ENCODE measurements around the gene NISCH.
"Not testable (repeated sequence)": the region's sequence is repeated elsewhere in the genome, so short reads cannot be mapped to it uniquely, and the experiment has no call there.

Gene NISCH

DNA sequence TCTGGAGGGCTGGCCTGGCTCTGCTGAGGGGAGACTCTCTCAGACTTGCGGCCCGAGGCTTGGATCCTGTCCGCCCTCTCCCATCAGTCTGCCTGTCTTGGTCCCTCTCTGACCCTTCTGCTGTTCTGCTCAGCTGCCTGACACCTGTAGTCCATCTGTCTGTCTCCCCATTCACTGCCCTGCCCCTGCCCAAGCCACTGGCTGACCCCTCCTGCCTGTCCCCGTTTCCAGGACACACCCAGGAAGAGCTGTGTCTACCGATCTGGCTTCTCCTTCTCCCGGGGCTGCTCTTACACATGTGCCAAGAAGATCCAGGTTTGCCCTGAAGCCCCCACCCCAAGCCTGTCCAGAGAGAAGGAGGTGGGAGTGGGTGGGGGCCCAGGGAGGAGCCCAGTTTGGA is 59.8 kb downstream of the NISCH start:
- DNase-seq (ENCODE audit: low read depth) = no peak

DNA sequence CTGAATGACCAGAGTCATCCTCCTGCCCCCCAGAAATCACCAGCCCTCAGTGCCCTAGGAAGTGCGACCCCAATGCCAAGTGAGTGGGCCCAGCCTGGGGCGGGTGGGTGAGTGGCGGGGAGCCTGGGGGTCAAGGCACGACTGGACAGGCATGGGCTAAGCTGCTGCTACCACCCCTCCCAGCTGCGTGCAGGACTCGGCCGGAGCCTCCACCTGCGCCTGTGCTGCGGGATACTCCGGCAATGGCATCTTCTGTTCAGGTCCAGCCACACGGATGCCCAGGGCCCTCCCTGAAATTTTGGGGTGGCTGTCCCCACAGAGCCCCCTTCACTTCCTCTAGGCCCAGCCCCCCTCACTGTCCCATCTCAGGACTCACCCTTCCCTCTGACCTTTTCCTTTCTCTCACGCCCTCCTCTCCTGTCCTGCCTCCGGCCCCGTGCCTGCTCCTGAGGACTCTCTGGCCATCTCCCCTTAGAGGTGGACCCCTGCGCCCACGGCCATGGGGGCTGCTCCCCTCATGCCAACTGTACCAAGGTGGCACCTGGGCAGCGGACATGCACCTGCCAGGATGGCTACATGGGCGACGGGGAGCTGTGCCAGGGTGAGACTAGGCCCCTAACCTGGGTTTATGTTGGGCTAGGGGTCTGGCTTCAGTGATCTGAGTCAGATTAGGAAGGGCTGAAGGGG is 61.2 kb downstream of the NISCH start:
- no peak for DNase-seq (ENCODE audit: low read depth)

DNA sequence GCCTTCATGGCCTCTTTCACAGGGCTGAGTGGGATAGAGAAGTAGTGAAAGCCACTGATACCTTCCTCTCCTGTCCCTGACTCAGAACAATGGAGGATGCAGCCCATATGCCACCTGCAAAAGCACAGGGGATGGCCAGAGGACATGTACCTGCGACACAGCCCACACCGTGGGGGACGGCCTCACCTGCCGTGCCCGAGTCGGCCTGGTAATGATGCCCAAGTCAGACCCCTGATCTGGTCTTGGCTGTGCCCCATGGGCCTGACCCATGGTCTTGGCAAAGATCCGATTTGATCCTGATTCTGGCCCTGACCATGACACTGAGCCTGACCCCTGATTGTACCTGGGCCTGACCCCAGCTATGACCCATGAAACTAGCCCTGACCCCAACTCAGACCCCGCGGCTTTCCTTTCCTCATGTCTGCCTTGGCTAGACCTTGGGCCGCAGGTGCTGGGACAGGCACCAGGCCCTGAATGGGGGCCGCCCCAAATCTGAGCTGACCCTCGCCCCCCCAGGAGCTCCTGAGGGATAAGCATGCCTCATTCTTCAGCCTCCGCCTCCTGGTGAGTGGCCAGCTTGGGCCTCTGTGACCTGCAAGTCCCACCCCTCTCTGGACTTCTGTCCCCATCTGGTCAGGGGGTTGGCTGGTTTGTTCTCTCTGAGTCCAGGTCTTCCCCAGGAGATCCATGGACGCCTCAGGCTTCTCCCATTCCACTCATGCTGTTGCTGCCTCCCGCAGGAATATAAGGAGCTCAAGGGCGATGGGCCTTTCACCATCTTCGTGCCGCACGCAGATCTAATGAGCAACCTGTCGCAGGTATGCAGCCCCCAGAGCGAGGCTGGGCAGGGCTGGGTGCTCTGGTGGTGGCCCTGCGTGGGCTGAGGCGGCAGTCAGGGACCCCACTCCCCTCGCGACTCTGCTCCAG is 62.7 kb downstream of the NISCH start:
- DNase-seq (ENCODE audit: low read depth) = no peak

DNA sequence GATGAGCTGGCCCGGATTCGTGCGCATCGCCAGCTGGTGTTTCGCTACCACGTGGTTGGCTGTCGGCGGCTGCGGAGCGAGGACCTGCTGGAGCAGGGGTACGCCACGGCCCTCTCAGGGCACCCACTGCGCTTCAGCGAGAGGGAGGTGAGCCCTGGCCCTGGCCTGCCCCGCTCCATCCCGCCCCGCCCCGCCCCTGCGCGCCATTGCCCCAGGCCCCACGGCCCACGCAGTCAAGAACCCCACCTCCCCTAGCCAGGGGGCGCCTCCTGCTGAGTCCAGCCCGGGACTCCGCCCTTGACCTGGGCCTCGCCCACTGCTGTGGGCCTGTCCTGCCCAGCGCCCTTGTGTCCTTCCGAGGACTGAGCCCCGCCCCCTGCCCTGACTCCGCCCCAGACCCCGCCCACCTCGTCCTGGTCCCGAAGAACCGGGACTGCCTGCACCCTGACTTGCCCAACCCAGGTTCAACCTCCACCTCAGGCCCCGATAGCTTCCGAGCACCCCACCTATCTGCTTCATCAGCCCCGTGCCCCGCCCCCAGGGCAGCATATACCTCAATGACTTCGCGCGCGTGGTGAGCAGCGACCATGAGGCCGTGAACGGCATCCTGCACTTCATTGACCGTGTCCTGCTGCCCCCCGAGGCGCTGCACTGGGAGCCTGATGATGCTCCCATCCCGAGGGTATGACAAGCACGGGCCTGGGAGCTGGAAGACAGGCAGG is 63.5 kb downstream of the NISCH start:
- no peak for DNase-seq (ENCODE audit: low read depth)

DNA sequence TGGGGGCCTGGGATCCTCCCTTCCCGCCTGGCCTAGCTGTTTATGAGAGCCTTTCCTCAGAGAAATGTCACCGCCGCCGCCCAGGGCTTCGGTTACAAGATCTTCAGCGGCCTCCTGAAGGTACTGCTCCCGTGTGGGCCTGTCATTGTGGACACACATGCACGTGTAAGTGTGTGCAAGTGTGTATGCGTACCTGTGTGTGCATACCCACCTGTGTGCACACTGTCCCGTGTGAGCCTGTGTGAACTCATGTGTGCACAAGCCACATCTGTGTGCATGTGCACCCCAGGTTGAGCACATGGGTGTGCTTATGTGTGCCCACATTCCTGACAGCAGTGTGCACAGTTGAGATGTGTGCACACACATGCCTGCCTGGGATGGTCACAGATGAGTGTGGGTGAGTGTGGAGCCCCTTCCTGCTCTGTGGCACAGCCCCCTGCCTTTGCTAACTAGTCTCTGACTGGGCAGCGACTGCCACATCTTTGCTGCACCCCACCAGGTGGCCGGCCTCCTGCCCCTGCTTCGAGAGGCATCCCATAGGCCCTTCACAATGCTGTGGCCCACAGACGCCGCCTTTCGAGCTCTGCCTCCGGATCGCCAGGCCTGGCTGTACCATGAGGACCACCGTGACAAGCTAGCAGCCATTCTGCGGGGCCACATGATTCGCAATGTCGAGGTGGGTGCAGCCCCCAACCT is 64.2 kb downstream of the NISCH start:
- no peak for DNase-seq (ENCODE audit: low read depth)

DNA sequence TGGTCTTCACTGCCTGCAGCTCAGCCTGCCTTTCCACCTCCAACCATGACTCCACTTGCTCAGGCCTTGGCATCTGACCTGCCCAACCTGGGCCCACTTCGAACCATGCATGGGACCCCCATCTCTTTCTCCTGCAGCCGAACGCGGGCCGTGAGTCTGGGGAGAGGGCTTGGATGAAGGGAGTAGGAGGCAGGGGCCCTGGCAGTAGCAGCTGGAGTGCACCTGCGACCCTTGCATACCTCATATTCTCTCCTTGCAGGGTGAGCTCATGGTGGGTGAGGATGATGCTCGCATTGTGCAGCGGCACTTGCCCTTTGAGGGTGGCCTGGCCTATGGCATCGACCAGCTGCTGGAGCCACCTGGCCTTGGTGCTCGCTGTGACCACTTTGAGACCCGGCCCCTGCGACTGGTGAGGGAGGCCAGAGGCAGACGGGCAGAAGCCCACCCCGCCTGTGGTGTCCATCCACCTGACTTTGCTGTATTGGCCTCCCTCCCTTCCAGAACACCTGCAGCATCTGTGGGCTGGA is 64.8 kb downstream of the NISCH start:
- no peak for DNase-seq (ENCODE audit: low read depth)

DNA sequence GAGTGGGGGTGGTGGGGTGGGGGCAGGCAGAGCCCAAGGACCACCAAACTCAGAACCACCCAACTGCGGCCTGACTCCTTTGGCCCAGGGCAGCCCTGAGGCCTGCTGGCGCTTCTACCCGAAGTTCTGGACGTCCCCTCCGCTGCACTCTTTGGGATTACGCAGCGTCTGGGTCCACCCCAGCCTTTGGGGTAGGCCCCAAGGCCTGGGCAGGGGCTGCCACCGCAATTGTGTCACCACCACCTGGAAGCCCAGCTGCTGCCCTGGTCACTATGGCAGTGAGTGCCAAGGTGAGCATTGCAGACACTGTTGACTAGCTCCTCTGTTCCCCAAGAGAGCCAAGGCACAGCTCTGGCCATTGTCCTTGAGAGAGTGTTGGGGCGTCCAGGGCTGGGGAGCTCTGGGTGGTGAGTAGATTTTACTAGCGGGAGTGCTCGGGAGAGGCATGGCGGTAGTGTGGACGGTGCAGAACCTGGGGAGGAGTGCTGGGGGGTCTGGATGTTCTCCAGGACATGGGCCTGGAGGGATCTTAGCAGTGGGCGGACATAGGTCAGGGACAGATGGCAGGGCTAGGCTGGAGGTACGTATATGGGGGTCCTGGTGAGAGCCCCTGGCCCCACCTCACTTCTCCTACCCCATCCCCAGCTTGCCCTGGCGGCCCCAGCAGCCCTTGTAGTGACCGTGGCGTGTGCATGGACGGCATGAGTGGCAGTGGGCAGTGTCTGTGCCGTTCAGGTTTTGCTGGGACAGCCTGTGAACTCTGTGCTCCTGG is 65.5 kb downstream of the NISCH start:
- no peak for DNase-seq (ENCODE audit: low read depth)

DNA sequence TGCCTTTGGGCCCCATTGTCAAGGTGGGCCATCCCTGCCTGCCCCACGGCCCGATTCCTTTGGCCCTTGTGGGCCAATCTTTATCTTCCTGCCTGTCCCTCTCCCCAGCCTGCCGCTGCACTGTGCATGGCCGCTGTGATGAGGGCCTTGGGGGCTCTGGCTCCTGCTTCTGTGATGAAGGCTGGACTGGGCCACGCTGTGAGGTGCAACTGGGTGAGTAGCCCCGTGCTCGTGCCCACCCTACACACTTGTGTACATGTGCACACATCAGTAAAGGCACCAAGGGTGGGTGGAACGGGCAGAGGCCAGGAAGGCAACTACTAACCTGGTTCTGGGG is 66.1 kb downstream of the NISCH start:
- no peak for DNase-seq (ENCODE audit: low read depth)

DNA sequence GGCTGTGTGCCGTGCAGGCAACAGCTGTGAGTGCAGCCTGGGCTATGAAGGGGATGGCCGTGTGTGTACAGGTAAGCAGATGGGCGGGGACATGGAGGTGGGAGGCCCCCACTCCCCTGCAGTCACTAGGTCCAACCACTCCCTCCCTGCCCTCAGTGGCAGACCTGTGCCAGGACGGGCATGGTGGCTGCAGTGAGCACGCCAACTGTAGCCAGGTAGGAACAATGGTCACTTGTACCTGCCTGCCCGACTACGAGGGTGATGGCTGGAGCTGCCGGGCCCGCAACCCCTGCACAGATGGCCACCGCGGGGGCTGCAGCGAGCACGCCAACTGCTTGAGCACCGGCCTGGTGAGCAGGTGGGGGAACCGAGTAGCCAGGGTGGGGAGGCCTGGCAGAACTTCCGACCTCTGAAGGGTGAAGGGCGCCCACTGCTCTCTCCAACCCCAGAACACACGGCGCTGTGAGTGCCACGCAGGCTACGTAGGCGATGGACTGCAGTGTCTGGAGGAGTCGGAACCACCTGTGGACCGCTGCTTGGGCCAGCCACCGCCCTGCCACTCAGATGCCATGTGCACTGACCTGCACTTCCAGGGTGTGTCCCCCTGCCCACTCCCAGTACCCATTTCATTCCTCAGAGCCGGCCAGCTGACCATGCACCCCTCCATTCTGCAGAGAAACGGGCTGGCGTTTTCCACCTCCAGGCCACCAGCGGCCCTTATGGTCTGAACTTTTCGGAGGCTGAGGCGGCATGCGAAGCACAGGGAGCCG is 66.7 kb downstream of the NISCH start:
- DNase-seq (ENCODE audit: low read depth) = no peak

DNA sequence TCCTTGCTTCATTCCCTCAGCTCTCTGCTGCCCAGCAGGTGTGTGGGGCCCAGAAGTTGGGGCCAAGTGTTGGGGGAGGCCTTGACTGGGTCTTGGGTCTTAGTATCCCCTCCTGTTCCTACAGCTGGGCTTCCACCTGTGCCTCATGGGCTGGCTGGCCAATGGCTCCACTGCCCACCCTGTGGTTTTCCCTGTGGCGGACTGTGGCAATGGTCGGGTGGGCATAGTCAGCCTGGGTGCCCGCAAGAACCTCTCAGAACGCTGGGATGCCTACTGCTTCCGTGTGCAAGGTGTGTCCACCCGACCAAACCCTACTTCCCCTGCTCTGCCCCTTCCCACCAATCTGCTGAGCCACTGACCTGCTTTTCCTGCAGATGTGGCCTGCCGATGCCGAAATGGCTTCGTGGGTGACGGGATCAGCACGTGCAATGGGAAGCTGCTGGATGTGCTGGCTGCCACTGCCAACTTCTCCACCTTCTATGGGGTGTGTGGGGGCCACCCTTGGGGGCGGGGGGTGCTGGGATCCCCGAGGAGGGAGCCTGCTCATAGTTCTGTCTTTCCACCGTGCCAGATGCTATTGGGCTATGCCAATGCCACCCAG is 67.3 kb downstream of the NISCH start:
- DNase-seq (ENCODE audit: low read depth) = no peak

DNA sequence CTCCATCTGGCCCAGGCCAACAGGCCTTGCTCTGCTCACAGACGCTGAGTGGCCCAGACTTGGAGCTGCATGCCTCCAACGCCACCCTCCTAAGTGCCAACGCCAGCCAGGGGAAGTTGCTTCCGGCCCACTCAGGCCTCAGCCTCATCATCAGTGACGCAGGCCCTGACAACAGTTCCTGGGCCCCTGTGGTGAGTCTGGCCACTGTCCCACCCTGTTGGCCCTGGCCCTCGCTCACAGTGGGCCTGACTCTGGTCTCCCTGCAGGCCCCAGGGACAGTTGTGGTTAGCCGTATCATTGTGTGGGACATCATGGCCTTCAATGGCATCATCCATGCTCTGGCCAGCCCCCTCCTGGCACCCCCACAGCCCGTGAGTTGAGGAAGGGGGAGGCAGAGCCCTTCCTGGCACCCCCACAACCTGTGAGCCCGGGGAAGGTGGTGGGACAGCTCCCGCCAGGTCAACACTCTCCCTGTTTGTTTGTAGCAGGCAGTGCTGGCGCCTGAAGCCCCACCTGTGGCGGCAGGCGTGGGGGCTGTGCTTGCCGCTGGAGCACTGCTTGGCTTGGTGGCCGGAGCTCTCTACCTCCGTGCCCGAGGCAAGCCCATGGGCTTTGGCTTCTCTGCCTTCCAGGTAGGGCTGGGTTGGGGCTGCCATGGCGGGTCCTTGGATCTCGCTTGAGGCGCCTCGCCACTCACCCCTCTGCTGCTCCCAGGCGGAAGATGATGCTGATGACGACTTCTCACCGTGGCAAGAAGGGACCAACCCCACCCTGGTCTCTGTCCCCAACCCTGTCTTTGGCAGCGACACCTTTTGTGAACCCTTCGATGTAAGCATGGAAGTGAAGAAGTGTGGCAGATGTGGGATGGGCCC is 68.2 kb downstream of the NISCH start:
- no peak for DNase-seq (ENCODE audit: low read depth)

DNA sequence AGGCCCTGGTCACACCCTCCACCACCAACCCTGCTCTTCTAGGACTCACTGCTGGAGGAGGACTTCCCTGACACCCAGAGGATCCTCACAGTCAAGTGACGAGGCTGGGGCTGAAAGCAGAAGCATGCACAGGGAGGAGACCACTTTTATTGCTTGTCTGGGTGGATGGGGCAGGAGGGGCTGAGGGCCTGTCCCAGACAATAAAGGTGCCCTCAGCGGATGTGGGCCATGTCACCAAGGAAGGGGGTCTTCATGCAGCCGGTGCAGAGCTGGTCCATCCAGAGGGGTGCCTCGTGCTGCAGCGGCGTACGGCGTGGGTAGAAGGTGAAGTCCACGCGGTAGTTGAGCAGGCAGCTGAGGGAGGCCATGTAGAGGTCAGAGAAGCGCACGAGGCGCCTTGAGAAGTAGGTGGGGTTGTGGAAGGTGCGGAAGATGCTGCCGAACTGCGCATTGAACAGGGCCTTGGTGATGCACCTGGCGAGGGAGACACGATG is 68.9 kb downstream of the NISCH start:
- no peak for DNase-seq (ENCODE audit: low read depth)

DNA sequence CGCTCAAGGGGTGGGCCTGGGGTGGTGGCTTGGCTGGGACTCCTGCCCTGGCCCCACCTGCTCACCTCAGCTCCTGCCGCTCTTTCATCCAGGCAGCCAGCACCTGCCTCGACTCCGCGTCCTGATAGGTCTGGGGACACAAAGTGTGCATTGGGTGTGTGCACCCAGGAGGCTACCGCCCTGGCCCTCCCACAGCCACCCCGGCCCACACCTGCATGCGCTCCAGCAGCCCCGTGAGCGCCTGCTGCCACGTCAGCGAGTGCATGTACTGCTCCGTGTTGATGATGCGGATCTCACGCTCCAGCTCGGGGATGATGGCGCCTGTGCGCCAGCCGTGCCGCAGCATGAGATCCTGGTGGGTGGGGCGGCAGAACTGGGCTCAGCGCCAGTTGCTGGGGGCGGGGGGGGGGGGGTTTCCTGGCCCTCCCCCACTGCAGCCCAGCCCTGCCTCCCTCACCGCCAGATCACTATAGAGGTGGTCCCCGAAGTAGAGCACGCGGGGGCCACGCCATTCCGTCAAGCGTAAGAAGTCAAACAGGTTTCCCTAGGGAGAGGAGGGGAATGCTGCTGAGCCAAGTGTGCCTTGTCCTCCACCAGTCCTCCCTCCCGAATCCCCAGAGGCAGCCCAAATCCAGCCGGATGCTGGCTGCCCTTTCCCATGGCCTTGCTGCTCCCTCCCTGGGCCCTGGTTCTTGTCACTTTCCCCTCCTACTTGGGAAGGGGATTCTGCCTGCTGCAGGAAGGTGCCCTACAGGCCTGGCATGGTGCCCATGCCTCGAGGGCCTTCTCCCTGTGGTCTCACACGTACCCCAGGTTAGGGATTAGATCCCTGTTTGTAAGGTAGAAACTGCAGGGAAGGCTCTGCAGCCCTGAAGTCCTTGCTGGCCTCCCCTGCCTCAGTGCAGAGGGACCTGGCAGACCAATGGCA is 69.6 kb downstream of the NISCH start:
- DNase-seq (ENCODE audit: low read depth) = no peak

DNA sequence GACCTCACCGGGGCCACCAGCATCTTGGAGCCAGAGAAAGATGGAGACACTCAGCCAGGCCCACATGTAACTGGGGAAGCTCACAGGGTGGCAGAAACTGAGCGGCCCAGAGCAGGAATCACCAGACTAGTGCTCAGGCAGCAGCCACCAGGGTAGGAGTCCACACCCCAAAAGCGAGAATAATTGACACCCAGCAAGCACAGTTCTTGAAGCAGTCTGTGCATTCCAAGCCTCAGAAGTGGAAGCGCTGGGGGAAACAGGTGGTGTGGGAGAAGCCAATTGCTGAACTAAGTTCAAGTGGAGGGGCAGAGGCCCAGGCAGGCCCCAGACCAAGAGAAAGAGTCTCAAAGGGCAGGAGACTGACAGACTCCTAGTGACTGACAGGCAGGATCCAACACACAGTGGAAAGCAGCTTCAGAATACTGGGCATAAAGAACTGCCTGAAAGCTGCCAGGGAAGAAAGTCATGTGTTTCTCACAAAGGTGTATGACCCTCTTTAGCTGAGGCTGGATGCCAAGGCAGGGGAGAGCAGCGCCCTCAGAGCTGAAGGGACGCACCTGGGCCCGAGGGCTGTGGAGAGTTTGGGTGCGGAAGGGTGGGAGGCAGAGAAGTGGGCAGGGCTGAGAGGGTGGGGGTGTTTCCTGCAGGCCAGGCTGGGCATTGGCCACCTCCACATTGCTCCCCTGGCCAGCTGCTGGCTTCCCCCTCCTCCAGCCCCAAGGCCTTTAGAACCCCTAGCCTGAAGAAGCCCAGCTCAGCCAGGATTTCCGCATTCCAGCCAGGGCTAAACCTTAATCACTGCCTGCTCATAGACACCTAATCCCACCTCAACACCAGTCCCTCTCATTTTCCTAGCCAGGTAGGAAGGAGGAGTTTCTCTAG is 70.5 kb downstream of the NISCH start:
- no peak for DNase-seq (ENCODE audit: low read depth)

DNA sequence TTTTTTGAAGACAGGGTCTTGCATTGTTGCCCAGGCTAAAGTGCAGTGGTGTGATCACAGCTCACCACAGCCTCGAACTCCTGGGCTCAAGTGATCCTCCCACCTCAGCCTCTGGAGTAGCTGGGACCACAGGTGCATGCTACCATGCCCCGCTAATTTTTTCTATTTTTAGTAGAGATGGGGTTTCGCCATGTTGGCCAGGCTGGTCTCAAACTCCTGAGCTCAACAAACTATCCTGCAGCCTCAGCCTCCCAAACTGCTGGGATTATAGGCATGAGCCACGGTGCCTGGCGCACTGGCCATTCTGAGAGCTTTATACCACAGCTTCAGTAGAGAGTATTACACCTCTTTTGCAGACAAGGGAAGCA is 71.3 kb downstream of the NISCH start:
- DNase-seq (ENCODE audit: low read depth) = not testable (repeated sequence)

DNA sequence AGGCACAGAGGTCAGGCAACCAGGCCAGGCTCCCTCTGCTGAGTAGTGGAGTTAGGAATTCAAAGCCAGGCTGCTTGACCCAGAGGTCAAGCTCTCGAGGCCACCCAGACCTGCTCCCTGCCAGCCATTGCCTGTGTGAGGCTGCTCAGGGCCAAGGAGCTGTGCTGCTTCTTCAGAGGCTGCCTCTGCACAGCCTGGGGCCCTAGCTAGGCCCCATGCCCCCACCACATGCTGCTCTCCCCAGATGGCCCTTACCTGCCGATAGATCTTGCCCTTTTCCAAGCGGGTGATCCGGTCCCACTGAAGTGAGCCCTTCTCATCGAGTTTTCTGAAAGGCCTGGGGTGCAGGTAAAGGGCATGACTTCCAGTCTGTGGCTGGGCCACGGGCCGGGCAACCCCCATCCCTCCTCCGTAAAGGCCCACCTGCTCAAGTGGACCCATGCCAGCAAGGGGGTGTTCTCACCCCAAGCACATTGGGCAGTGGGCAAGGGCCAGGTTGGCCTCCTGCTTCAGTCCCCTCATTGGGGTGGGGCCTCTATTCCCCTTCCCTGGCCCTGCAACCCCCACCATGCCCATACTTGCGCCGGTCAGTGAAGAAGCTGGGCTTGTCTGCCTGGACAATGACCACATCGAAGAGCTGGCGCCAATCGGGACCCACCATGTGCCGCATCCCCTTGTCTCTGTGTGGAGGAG is 71.8 kb downstream of the NISCH start:
- DNase-seq (ENCODE audit: low read depth) = no peak

Measured in stromal cell of bone marrow (primary cell).